NCI-H1105 treated with DMSO at 0.1 percent for 48 hours (cell line): Measurements from ENCODE around the gene SLC16A1.

Source experiments
- DNase-seq: peaks from one replicate; lab custom pipeline; 2025; lab: John Stamatoyannopoulos, UW

Gene SLC16A1

DNA sequence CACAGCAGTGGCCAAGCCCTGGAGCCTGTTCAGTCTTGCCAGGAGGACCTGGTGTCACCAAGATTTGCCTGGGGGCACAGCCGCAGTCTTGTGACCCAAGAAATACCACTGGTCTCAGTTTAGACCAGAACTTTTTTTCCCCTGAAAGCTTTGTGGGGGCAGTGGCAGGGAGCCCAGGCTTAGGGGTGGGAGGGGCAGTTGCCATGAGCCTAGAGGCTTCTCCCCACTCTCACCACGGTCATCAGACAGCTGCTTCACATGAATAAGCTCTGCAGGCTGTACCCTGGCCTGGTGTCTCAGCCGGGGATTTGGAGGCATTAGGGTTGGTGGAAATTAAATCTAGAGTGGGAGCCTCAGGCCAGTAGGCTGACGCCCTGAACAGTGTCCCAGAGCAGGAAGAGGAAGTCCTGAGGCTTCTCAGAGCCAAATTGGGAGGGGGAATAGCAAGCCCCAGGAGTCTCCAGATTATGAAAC is 73.7 kb downstream of the SLC16A1 start:
- no peak for DNase-seq

- no peak for DNase-seq
Observed at GRCh38 chr1:112881742-112882127, 74.3 kb downstream of the SLC16A1 start.

GRCh38 chr1:112879834-112880233 is 76.2 kb downstream of the SLC16A1 start:
- no peak for DNase-seq

- DNase-seq = no peak
Observed at GRCh38 chr1:112878321-112878720, 77.7 kb downstream of the SLC16A1 start.

DNA sequence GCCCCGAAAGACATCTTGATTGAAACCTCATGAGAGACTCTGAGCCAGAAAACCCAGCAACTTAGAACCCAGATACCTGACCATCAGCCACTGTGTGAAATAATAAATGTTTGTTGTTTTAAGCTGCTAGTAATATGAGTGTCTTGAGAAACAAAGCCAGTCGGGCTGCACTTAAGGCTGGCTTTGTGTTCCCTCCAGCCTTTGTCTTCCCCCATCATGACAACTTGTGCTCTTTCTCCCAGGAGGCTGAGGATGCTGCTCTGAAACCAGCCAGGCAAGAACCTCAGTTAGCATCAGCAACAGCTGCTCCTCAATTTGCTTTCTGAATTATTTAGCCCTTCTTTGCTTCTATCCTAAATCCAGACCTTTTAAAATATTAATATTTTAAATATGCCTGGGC is 78.2 kb downstream of the SLC16A1 start:
- DNase-seq = no peak

GRCh38 chr1:112876315-112876714 is 79.7 kb downstream of the SLC16A1 start:
- no peak for DNase-seq

GRCh38 chr1:112872551-112872962 is 83.4 kb downstream of the SLC16A1 start:
- DNase-seq = no peak

DNA sequence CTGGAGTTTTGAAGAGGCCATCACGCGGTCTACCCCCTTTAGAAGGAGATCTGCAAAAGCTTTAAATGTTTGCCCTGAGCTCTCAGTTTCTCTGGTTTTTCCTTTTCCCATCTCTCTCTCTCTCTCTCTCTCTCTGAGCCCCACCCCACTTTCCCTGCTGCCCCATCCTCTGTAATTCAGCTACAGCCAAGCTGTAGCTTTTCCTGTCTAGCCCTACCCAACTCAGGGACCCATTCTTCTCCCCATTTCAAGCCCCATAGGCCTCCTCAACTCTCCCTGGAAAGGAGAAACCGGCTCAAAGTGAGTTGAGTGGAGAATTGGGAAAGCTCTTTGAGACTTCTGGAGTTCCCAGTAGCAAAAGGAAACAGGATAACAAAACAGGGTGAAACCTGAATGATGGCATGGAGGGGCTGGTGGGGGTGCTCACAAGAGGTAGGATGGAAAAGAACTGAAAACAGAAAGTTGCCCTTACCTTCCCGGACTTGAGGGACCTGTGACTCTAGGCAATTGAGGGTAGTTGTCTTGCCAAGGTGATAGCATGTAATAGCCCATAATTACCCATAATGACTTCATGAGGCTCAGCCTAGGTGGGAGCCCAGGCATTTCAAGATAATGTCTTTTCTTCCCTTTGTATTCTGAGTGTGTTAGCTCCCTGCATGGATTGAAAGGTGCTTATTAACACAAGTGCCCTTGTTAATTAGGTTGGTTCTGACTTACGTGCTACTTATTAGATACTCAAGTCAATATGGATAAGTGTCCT is 84.9 kb downstream of the SLC16A1 start:
- DNase-seq = peak; percentile 97

DNA sequence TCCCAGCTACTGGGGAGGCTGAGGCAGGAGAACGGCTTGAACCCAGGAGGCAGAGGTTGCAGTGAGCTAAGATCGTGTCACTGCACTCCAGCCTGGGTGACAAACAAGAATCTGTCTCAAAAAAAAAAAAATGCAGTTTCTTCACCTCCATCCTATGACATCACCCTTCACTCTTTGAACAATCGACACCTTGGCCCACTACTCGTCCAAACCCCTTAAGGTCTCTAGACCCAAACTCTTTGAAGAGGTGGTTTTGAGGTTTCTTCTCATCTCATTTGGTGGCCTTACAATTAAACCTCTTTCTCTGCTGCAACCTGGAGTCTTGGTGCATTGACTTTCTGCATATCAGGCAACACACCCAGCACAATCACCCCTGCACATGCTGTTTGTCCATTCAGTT is 86.1 kb downstream of the SLC16A1 start:
- DNase-seq = no peak

DNA sequence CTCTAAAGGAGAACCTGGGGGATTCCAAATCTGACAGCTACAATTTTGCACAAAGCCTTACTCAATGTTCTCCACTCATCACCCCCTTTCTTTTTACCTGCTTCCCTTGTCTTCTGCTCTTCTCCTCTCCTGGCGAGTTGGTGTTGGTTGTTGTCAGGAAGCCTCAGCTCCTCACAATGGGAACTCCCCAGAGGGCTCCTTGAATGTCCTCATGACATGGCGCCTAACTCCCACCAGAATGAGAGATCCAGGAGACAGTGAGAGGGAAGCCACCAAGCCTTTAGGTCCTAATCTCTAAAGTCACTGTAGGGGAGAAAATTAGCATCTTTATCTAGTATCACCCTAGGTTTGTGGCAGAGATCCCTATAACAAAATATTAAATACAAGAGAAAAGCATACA is 87.8 kb downstream of the SLC16A1 start:
- no peak for DNase-seq

GRCh38 chr1:112866981-112867380 is 89.0 kb downstream of the SLC16A1 start:
- DNase-seq = no peak

DNA sequence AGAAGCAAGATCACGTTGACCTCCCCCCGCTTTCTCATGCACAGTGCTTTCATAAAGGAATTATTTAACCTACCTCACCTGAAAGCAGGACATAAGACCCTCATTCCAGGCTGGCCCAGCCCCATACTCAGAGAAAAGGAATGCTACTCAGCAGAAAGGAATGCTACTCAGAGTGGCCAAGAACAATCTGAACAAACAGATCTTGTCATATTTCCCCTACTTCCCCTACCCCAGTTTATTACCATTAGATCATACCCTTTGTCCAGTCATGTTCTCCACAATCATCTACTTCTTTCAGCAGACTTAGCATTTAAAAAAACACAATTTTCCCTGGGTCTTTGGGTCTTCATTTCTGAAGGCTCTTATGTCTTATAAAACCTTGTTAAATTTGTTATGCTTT is 89.8 kb downstream of the SLC16A1 start:
- DNase-seq = no peak

DNA sequence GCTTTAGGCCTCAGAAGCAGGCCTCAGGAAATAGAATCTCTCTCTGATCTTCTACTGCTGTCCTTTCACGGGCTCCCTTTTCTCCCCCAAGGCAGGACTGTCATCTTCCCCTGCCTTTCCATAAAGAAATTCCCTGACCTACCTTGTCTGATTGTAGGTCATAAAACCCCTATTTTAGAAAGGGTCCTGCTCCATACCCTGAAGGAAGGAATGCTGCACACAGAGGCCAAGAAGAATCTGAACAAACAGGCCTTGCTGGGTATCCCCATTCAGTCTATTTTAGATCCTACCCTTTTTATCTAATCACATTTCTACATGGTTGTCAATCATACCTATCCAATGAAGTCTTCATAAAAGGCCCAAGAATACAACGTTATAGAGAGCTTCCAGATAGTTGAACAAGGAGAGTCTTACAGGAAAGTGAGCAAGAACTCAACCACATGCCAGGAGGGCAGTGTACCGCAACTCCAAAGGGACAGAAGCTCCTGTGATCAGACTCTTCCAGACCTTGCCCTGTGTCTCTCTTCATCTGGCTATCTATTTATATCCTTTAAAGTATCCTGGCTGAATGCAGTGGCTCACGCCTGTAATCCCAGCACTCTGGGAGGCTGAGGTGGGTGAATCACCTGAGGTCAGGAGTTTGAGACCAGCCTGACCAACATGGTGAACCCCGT is 93.1 kb downstream of the SLC16A1 start:
- DNase-seq = no peak
